ENCODE results near the gene KIAA1586. TPM values are rescaled to one million over a fixed set of nuclear protein-coding genes. Genes with fewer than 3 reads are reported as not detected.

The KIAA1586 gene
- total and polyA plus RNA-seq, 2 of the 13 experiments (the other 11 are each of a cell fraction or from before 2014, with no cell fraction given) = 5.5 to 16.9 TPM

DNA sequence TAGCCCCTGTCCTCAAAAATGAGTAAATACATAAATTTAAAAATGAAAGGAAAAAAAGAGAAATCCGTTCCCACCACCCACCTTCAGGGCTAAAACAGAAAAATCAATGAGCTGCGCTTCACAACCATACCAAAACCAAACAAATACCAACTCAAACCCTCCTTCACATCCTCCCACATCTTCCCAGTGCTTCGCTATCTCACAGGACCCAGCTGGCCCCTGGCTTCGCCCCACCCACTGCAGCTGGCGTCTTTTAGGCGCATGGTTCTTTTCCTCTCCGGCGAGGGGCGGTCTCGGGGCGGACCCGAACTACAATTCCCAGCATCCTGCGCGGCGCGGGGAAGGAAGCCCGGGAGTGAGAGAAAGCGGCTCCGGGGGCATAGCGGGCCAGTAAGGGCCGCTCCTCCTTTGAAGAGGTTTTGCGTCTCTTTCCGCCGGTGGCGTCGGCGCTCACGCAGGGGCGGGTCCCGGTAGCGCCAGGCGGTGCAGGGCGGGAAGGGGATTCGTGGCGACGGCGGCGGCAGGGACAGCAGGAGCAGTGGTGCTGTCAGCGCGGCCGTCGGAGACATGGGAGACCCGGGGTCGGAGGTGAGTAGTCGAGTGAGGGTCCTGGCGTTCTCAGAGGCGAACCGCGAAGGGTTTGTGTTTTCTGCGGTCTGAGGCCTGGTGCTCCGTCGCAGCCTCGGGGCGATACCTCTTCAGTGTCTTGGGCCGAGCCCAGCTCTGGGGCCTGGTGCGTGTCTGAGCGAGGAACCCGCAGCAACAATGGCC is 43.4 kb downstream of the KIAA1586 start, which contains the start of gene ZNF451 (continued):
- TF ChIP-seq GZF1 (CRISPR knock-in tag; IDR thresholded peaks at IDR 0.05) (peak; percentile 48; the same call in 1 of the 2 replicates), MTF2 (CRISPR knock-in tag; IDR thresholded peaks at IDR 0.05; ENCODE audit: borderline replicate concordance) (0 out of 2 replicates have a peak, but pooled peaks have one; percentile 26), TAF1 (CRISPR knock-in tag; IDR thresholded peaks at IDR 0.05) (peak; percentile 92), POGZ (CRISPR knock-in tag; IDR thresholded peaks at IDR 0.05) (peak; percentile 94), TBL1XR1 (IDR thresholded peaks at IDR 0.05; ENCODE audit: borderline replicate concordance, low read length, partially characterized antibody) (peak; percentile 56), ZNF572 (CRISPR knock-in tag; IDR thresholded peaks at IDR 0.05) (no peak; the same call in 1 of the 2 replicates), TBX3 (IDR thresholded peaks at IDR 0.05; ENCODE audit: borderline replicate concordance) (peak; percentile 50; the same call in 1 of the 2 replicates), ZNF180 (CRISPR knock-in tag; IDR thresholded peaks at IDR 0.05; ENCODE audit: borderline replicate concordance, low read depth) (no peak), HOXD1 (CRISPR knock-in tag; IDR thresholded peaks at IDR 0.05) (peak; percentile 80), ZNF160 (CRISPR knock-in tag; IDR thresholded peaks at IDR 0.05) (peak; percentile 79; the same call in 1 of the 2 replicates), FOXO1 (CRISPR knock-in tag; IDR thresholded peaks at IDR 0.05) (peak; percentile 37; the same call in 1 of the 2 replicates), TBP (CRISPR knock-in tag; IDR thresholded peaks at IDR 0.05) (no peak)
- TF ChIP-seq, protein P1, sequence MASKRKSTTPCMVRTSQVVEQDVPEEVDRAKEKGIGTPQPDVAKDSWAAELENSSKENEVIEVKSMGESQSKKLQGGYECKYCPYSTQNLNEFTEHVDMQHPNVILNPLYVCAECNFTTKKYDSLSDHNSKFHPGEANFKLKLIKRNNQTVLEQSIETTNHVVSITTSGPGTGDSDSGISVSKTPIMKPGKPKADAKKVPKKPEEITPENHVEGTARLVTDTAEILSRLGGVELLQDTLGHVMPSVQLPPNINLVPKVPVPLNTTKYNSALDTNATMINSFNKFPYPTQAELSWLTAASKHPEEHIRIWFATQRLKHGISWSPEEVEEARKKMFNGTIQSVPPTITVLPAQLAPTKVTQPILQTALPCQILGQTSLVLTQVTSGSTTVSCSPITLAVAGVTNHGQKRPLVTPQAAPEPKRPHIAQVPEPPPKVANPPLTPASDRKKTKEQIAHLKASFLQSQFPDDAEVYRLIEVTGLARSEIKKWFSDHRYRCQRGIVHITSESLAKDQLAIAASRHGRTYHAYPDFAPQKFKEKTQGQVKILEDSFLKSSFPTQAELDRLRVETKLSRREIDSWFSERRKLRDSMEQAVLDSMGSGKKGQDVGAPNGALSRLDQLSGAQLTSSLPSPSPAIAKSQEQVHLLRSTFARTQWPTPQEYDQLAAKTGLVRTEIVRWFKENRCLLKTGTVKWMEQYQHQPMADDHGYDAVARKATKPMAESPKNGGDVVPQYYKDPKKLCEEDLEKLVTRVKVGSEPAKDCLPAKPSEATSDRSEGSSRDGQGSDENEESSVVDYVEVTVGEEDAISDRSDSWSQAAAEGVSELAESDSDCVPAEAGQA (IDR thresholded peaks at IDR 0.05; ENCODE audit: low read depth) = peak; percentile 72
- TF ChIP-seq, protein P1 (CRISPR knock-in tag; IDR thresholded peaks at IDR 0.05; ENCODE audit: borderline replicate concordance) = no peak
- TF ChIP-seq, protein P2, sequence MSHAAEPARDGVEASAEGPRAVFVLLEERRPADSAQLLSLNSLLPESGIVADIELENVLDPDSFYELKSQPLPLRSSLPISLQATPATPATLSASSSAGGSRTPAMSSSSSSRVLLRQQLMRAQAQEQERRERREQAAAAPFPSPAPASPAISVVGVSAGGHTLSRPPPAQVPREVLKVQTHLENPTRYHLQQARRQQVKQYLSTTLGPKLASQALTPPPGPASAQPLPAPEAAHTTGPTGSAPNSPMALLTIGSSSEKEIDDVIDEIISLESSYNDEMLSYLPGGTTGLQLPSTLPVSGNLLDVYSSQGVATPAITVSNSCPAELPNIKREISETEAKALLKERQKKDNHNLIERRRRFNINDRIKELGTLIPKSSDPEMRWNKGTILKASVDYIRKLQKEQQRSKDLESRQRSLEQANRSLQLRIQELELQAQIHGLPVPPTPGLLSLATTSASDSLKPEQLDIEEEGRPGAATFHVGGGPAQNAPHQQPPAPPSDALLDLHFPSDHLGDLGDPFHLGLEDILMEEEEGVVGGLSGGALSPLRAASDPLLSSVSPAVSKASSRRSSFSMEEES (CRISPR knock-in tag; IDR thresholded peaks at IDR 0.05) = peak; percentile 67; the same call in 1 of the 2 replicates
- TF ChIP-seq, protein P3, sequence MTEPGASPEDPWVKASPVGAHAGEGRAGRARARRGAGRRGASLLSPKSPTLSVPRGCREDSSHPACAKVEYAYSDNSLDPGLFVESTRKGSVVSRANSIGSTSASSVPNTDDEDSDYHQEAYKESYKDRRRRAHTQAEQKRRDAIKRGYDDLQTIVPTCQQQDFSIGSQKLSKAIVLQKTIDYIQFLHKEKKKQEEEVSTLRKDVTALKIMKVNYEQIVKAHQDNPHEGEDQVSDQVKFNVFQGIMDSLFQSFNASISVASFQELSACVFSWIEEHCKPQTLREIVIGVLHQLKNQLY (CRISPR knock-in tag; IDR thresholded peaks at IDR 0.05) = no peak; the same call in none of the 2 replicates
- TF ChIP-seq, protein P4, sequence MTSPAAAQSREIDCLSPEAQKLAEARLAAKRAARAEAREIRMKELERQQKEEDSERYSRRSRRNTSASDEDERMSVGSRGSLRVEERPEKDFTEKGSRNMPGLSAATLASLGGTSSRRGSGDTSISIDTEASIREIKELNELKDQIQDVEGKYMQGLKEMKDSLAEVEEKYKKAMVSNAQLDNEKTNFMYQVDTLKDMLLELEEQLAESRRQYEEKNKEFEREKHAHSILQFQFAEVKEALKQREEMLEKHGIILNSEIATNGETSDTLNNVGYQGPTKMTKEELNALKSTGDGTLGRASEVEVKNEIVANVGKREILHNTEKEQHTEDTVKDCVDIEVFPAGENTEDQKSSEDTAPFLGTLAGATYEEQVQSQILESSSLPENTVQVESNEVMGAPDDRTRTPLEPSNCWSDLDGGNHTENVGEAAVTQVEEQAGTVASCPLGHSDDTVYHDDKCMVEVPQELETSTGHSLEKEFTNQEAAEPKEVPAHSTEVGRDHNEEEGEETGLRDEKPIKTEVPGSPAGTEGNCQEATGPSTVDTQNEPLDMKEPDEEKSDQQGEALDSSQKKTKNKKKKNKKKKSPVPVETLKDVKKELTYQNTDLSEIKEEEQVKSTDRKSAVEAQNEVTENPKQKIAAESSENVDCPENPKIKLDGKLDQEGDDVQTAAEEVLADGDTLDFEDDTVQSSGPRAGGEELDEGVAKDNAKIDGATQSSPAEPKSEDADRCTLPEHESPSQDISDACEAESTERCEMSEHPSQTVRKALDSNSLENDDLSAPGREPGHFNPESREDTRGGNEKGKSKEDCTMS (CRISPR knock-in tag; conservative IDR thresholded peaks at IDR 0.05) = no peak
